Cardiac muscle cell (in vitro differentiated cells and primary cell): ENCODE measurements around the gene GPR176. TPM values are rescaled to one million over a fixed set of nuclear protein-coding genes. Genes with fewer than 3 reads are reported as not detected.

Experiments used
- DNase-seq, 2 donors: peaks; one replicate each; pipeline versions ENCODE4 v3.0.0 to v3.0.0-alpha.2; 2010 to 2017; ENCODE audit warnings: low read depth in 1 of 2, low spot score in 1 of 2
- H3K27ac ChIP-seq: fragments of 200-600 bp; sonication (generic); 2 replicates; pipeline ENCODE4 v1.5.1; 2016
- H3K27me3 ChIP-seq: fragments of 200-600 bp; sonication (generic); 2 replicates; pipeline ENCODE4 v1.6.0; 2016; ENCODE audit warnings: control low read depth
- H3K36me3 ChIP-seq: fragments of 200-600 bp; sonication (generic); 2 replicates; pipeline ENCODE4 v1.5.1; 2016; ENCODE audit warnings: control low read depth
- H3K4me1 ChIP-seq: fragments of 200-600 bp; sonication (generic); 2 replicates; pipeline ENCODE4 v1.8.1; 2017; ENCODE audit warnings: low read depth, mild to moderate bottlenecking, mixed run types
- H3K4me3 ChIP-seq: fragments of 200-600 bp; sonication (generic); 2 replicates; pipeline ENCODE4 v1.5.1; 2016; ENCODE audit warnings: mild to moderate bottlenecking
- H3K9me3 ChIP-seq: fragments of 200-600 bp; sonication (generic); 2 replicates; pipeline ENCODE4 v1.5.1; 2017; ENCODE audit warnings: low read depth, mild to moderate bottlenecking, control low read depth
- CTCF ChIP-seq: IDR thresholded peaks from 2 replicates; pipeline ENCODE4 v1.5.1; 2012; ENCODE audit warnings: low read depth, mild to moderate bottlenecking, low read length
- polyA plus RNA-seq: library from polyadenylated mRNA; unstranded; fragments of >200 nt; fragmentation: Nextera tagmentation; extraction: Ambion mirVana; gene quantifications from 2 replicates; pipeline ENCODE4 v1.2.1, GENCODE V29; 2016
- total RNA-seq: library from RNA; depleted of rRNA; stranded (reverse); fragments of >200 nt; gene quantifications from 2 replicates; pipeline ENCODE4 v1.2.3, GENCODE V29; 2016

The GPR176 gene
- total and polyA plus RNA-seq, 2 experiments from 2014 or later = 1.4 to 5.6 TPM

DNA sequence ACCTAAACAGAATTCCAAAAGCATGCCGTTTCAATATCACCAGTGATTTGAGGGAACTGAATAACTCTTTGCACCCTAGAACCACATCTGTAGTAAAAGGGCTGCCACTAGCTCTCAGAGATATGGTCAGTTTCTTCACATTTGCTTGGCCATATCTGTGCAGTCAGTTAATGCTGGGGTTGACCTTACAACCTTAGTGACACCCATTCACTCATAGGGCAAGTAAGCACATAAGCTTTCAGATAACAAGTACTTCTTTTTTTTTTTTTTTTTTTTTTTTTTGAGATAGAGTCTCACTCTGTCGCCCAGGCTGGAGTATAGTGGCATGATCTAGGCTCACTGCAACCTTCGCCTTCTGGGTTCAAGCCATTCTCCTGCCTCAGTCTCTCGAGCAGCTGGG lies 117.0 kb downstream of the GPR176 start:
- H3K27me3 ChIP-seq = no peaks in the 10 kb centered on the region
- no peaks in the 10 kb centered on the region for H3K9me3 ChIP-seq
- H3K36me3 ChIP-seq = no peaks in the 10 kb centered on the region
- no peaks in the 10 kb centered on the region for H3K4me1 ChIP-seq
- H3K27ac ChIP-seq = no peak overlapping the region
- no peak overlapping the region for H3K4me3 ChIP-seq
- TF ChIP-seq CTCF = no peak
- no peak for DNase-seq

GRCh38 chr15:39801641-39802309 lies 118.3 kb downstream of the GPR176 start:
- peak; percentile 28 for DNase-seq
- H3K4me3 ChIP-seq = no peak overlapping the region
- H3K36me3 ChIP-seq = no peaks in the 10 kb centered on the region
- no peaks in the 10 kb centered on the region for H3K27me3 ChIP-seq
- no peaks in the 10 kb centered on the region for H3K9me3 ChIP-seq
- no peaks in the 10 kb centered on the region for H3K4me1 ChIP-seq
- TF ChIP-seq CTCF = peak; percentile 44
- no peak overlapping the region for H3K27ac ChIP-seq

GRCh38 chr15:39799552-39800011 lies 120.5 kb downstream of the GPR176 start:
- no peak overlapping the region for H3K4me3 ChIP-seq
- no peaks in the 10 kb centered on the region for H3K9me3 ChIP-seq
- H3K4me1 ChIP-seq = no peaks in the 10 kb centered on the region
- no peaks in the 10 kb centered on the region for H3K36me3 ChIP-seq
- H3K27ac ChIP-seq = no peak overlapping the region
- no peak for TF ChIP-seq CTCF
- H3K27me3 ChIP-seq = no peaks in the 10 kb centered on the region
- no peak for DNase-seq

- no peak for TF ChIP-seq CTCF
- Histone ChIP-seq H3K4me1 (no peaks in the 10 kb centered on the region), H3K27me3 (no peaks in the 10 kb centered on the region), H3K36me3 (no peaks in the 10 kb centered on the region), H3K27ac (no peak overlapping the region), H3K9me3 (no peaks in the 10 kb centered on the region), H3K4me3 (no peak overlapping the region)
- no peak for DNase-seq
These were observed 121.7 kb downstream of the GPR176 start for GRCh38 chr15:39798382-39798781.

DNA sequence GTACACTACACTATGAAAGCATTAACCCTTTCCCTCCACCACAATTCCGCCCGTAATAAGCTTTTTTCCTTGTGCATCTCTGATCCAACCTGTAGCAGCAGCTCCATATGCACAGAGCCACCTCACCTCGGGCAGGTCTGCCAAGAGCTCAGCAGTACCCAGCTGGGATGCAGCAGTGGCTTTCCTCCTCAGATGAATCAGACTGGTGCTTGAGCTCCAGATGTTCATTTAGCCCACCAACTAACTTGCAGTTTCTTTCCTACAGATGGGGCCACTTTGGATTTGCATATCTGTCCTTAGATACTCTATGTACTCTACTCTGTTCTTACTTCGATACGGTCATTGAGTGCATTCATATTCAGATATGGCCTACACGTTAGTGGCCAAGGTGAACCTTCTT lies 122.7 kb downstream of the GPR176 start:
- TF ChIP-seq CTCF = no peak
- no peak for DNase-seq
- no peak overlapping the region for H3K4me3 ChIP-seq

GRCh38 chr15:39796601-39797000 lies 123.5 kb downstream of the GPR176 start:
- no peak for TF ChIP-seq CTCF
- no peak for DNase-seq
- no peaks in the 10 kb centered on the region for H3K4me1 ChIP-seq
- no peak overlapping the region for H3K4me3 ChIP-seq
- no peaks in the 10 kb centered on the region for H3K36me3 ChIP-seq
- no peaks in the 10 kb centered on the region for H3K27me3 ChIP-seq
- no peaks in the 10 kb centered on the region for H3K9me3 ChIP-seq
- H3K27ac ChIP-seq = no peak overlapping the region

More for the DNA sequence above, 122.7 kb downstream of the GPR176 start:
- Histone ChIP-seq H3K27me3 (no peaks in the 10 kb centered on the region), H3K27ac (no peak overlapping the region), H3K4me1 (no peaks in the 10 kb centered on the region), H3K9me3 (no peaks in the 10 kb centered on the region), H3K36me3 (no peaks in the 10 kb centered on the region)
